CD4-positive, alpha-beta T cell treated with Interleukin-6 for 4 hours (primary cell): ENCODE measurements around the gene NFATC2.

Source experiments
- DNase-seq: peaks from one replicate; pipeline ENCODE4 v3.0.0-alpha.2; 2020; ENCODE audit warnings: mixed read lengths

NFATC2 gene

GRCh38 chr20:51372176-51372803 is 170.2 kb downstream of the NFATC2 start:
- peak; percentile 74 for DNase-seq

GRCh38 chr20:51371720-51372119 is 170.8 kb downstream of the NFATC2 start:
- no peak for DNase-seq

GRCh38 chr20:51369503-51369902 is 173.0 kb downstream of the NFATC2 start:
- no peak for DNase-seq

GRCh38 chr20:51368461-51369211 is 173.9 kb downstream of the NFATC2 start:
- no peak for DNase-seq

GRCh38 chr20:51366155-51366886 is 176.2 kb downstream of the NFATC2 start:
- DNase-seq = no peak

- no peak for DNase-seq
Measured at GRCh38 chr20:51365670-51366069, 176.8 kb downstream of the NFATC2 start.

- DNase-seq = no peak
Measured at GRCh38 chr20:51363813-51364212, 178.7 kb downstream of the NFATC2 start.

- DNase-seq = no peak
Measured at GRCh38 chr20:51363378-51363777, 179.1 kb downstream of the NFATC2 start.

GRCh38 chr20:51362254-51362653 is 180.3 kb downstream of the NFATC2 start:
- DNase-seq = no peak

GRCh38 chr20:51361258-51361657 is 181.3 kb downstream of the NFATC2 start:
- DNase-seq = no peak

GRCh38 chr20:51360451-51361201 is 181.9 kb downstream of the NFATC2 start:
- no peak for DNase-seq

- DNase-seq = no peak
Measured at GRCh38 chr20:51359947-51360346, 182.6 kb downstream of the NFATC2 start.

GRCh38 chr20:51359401-51359800 is 183.1 kb downstream of the NFATC2 start:
- no peak for DNase-seq

GRCh38 chr20:51358032-51358724 is 184.3 kb downstream of the NFATC2 start:
- no peak for DNase-seq

- no peak for DNase-seq
Measured at GRCh38 chr20:51357543-51357942, 185.0 kb downstream of the NFATC2 start.

- no peak for DNase-seq
Measured at GRCh38 chr20:51356871-51357270, 185.6 kb downstream of the NFATC2 start.

- DNase-seq = no peak
Measured at GRCh38 chr20:51354769-51355319, 187.7 kb downstream of the NFATC2 start.

GRCh38 chr20:51354191-51354768 is 188.2 kb downstream of the NFATC2 start:
- DNase-seq = no peak

GRCh38 chr20:51353491-51353890 is 189.0 kb downstream of the NFATC2 start:
- no peak for DNase-seq

GRCh38 chr20:51352791-51353190 is 189.7 kb downstream of the NFATC2 start:
- DNase-seq = no peak

- no peak for DNase-seq
Measured at GRCh38 chr20:51350941-51351631, 191.4 kb downstream of the NFATC2 start.
